PFSK-1 (cell line): ENCODE results near the gene ACTR1A.

Source experiments
- FOXP2 ChIP-seq: optimal IDR thresholded peaks from 2 replicates; pipeline ENCODE3; 2011; ENCODE audit warnings: borderline replicate concordance, control low read depth, inconsistent platforms; ENCODE audit not compliant: insufficient read depth; ENCODE audit errors: extremely low read length, extremely low read depth
- POLR2AphosphoS5 ChIP-seq: IDR thresholded peaks from 2 replicates; pipeline ENCODE4 v1.6.1; 2012; ENCODE audit warnings: low read depth, mild to moderate bottlenecking, control low read depth, low read length, moderate library complexity
- SIN3A ChIP-seq: IDR thresholded peaks from 2 replicates; pipeline ENCODE4 v1.6.1; 2012; ENCODE audit warnings: mild to moderate bottlenecking, low read length, moderate library complexity, borderline replicate concordance; ENCODE audit not compliant: insufficient read depth
- TAF1 ChIP-seq: IDR thresholded peaks from 2 replicates; pipeline ENCODE4 v1.6.1; 2012; ENCODE audit warnings: low read length, control low read depth, borderline replicate concordance; ENCODE audit not compliant: insufficient read depth
- TF ChIP-seq, protein P1 (sequence below), 2 experiments: IDR thresholded peaks; 2 replicates each; pipeline versions ENCODE4 v1.6.1 to v1.8.0; 2011 to 2012; ENCODE audit warnings: low read depth in 2 of 2, low read length in 2 of 2, control low read depth in 1 of 2, inconsistent platforms in 1 of 2, mild to moderate bottlenecking in 1 of 2, moderate library complexity in 1 of 2; ENCODE audit not compliant: insufficient read depth in 1 of 2

Gene ACTR1A

DNA sequence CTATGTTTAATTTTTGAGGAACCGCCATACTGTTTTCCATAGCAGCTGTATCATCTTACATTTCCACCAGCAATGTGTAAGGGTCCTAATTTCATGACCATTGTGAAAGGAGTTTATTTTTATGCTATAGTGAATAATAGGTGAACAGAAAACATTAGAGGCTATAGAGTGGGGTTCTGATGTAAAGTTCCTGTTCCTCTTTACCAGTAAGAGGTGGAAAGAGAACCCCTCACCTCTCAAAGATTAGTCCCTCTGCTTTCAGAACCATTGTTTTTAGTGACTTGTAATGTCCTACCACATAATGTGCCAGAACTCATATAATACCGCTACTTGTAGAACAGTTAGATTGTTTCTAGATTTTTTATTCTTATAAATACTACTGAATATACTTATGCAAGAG is 35.4 kb upstream of the ACTR1A start:
- TF ChIP-seq TAF1 (no peak), FOXP2 (no peak)

DNA sequence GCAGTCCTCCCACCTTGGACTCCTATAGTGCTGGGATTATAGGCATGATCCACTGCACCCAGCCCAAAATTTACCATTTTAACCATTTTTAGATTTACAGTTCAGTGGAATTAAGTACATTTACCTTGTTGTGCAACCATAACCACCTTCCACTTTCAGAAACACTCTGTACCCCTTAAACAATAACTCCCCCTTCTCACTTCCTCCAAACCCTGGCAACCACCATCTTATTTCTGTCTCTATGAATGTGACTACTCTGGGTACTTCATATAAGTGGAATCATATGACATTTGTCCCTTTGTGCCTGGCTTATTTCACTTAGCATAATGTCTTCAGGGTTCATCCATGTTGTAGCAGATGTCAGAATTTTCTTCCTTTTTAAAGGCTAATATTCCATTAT is 34.9 kb upstream of the ACTR1A start:
- TF ChIP-seq TAF1 (no peak), SIN3A (no peak), FOXP2 (no peak), POLR2AphosphoS5 (no peak)
- TF ChIP-seq, protein P1, sequence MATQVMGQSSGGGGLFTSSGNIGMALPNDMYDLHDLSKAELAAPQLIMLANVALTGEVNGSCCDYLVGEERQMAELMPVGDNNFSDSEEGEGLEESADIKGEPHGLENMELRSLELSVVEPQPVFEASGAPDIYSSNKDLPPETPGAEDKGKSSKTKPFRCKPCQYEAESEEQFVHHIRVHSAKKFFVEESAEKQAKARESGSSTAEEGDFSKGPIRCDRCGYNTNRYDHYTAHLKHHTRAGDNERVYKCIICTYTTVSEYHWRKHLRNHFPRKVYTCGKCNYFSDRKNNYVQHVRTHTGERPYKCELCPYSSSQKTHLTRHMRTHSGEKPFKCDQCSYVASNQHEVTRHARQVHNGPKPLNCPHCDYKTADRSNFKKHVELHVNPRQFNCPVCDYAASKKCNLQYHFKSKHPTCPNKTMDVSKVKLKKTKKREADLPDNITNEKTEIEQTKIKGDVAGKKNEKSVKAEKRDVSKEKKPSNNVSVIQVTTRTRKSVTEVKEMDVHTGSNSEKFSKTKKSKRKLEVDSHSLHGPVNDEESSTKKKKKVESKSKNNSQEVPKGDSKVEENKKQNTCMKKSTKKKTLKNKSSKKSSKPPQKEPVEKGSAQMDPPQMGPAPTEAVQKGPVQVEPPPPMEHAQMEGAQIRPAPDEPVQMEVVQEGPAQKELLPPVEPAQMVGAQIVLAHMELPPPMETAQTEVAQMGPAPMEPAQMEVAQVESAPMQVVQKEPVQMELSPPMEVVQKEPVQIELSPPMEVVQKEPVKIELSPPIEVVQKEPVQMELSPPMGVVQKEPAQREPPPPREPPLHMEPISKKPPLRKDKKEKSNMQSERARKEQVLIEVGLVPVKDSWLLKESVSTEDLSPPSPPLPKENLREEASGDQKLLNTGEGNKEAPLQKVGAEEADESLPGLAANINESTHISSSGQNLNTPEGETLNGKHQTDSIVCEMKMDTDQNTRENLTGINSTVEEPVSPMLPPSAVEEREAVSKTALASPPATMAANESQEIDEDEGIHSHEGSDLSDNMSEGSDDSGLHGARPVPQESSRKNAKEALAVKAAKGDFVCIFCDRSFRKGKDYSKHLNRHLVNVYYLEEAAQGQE (IDR thresholded peaks at IDR 0.05; ENCODE audit: insufficient read depth in 1 of 2, low read depth in 2 of 2, low read length in 2 of 2) = no peak

DNA sequence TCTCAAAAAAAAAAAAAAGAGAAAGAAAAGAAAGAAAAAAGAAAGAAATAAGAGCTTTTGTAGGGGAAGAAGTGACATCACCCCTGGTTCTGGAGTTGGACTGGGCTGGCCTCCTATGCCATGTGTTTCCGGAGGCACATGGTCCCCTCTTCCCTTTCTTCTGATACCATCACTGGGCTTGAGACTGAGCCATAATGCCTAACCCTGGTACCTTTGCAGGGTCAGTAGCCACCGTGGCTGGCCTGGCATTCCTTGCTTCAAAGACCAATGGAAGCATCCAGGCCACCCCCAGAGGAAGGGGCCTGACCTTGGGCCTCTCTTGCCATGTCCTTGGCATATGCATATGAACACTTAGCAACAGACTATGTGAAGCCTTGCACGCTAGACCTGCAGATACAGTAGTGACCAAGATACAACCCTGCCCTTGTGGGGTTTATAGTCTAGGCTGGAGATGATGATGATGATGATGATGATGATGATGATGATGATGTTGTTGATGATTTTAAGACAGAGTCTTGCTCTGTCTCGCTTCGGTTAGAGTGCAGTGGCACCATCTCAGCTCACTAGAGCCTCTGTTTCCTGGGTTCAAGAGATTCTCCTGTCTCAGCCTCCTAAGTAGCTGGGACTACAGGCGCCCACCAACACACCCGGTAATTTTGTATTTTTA is 33.1 kb upstream of the ACTR1A start:
- TF ChIP-seq SIN3A (no peak), FOXP2 (no peak), POLR2AphosphoS5 (no peak), TAF1 (no peak)
- TF ChIP-seq, protein P1 (IDR thresholded peaks at IDR 0.05; ENCODE audit: insufficient read depth in 1 of 2, low read depth in 2 of 2, low read length in 2 of 2) = no peak

DNA sequence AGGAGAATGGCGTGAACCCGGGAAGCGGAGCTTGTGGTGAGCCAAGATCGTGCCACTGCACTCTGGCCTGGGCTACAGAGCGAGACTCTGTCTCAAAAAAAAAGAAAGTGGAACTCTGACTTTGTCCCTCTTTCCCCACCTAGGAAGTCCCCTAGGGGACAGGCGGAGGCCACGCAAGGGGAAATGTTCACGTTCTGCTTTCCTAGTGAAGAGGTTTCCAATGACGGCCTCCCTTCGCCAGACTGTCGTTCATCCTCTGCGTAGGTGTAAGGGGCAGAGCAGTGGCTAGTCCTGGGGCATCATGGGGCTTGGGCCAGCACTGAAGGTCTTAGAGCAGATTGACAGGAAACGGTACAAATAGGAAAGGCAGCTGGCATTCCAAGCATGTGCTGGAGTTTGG is 31.8 kb upstream of the ACTR1A start:
- no peak for TF ChIP-seq TAF1
- TF ChIP-seq POLR2AphosphoS5 = no peak
- TF ChIP-seq, protein P1 (IDR thresholded peaks at IDR 0.05; ENCODE audit: insufficient read depth in 1 of 2, low read depth in 2 of 2, low read length in 2 of 2) = no peak
- no peak for TF ChIP-seq FOXP2
- TF ChIP-seq SIN3A = no peak

DNA sequence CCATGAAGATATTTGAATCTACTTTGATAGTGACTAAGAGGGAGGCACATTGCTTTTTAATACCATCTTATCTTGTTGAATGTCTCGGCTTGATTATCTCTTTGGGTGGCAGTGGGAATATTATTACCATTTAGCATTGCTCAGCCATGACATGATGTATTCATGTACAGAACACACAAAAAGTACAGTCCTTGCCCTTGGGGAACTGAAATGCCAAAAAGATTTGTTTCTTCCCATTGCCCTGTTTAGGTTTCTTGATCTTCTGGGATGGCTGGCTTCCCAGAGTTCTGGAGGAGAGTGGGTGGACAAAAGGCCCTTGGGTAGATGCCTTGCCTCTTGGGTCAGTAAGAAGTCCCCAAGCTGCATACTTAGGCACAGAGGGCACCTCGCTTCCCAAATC is 25.0 kb upstream of the ACTR1A start:
- TF ChIP-seq TAF1 = no peak
- TF ChIP-seq, protein P1 (IDR thresholded peaks at IDR 0.05; ENCODE audit: insufficient read depth in 1 of 2, low read depth in 2 of 2, low read length in 2 of 2) = no peak
- TF ChIP-seq SIN3A = no peak
- no peak for TF ChIP-seq POLR2AphosphoS5
